HG03060 (cell line): ENCODE results near the gene IL22RA2.

Experiments
- ATAC-seq: cut with Tn5 transposase; IDR thresholded peaks from one replicate; pipeline ENCODE4 v1.9.1; 2021; ENCODE audit warnings: low read depth, moderate number of reproducible peaks; ENCODE audit not compliant: unreplicated experiment

The IL22RA2 gene

GRCh38 chr6:137197684-137198645, 24.5 kb upstream of the IL22RA2 start:
- no peak for ATAC-seq

GRCh38 chr6:137193256-137194070, 20.0 kb upstream of the IL22RA2 start:
- no peak for ATAC-seq

GRCh38 chr6:137192821-137193220, 19.4 kb upstream of the IL22RA2 start:
- no peak for ATAC-seq

- ATAC-seq: no peak
These were observed 18.2 kb upstream of the IL22RA2 start for GRCh38 chr6:137191670-137192069.

GRCh38 chr6:137191236-137191635, 17.8 kb upstream of the IL22RA2 start:
- no peak for ATAC-seq

GRCh38 chr6:137190583-137191094, 17.2 kb upstream of the IL22RA2 start:
- no peak for ATAC-seq

GRCh38 chr6:137188855-137189254, 15.4 kb upstream of the IL22RA2 start:
- no peak for ATAC-seq

GRCh38 chr6:137185290-137185689, 11.8 kb upstream of the IL22RA2 start:
- no peak for ATAC-seq

- ATAC-seq: no peak
These were observed 9.2 kb upstream of the IL22RA2 start for GRCh38 chr6:137182654-137183073.

- no peak for ATAC-seq
These were observed 8.6 kb upstream of the IL22RA2 start for GRCh38 chr6:137181891-137182653.

- ATAC-seq: no peak
These were observed 4.2 kb upstream of the IL22RA2 start for GRCh38 chr6:137177611-137178010.

GRCh38 chr6:137176729-137177128, 3.3 kb upstream of the IL22RA2 start:
- ATAC-seq: no peak

- ATAC-seq: no peak
These were observed 2.4 kb upstream of the IL22RA2 start for GRCh38 chr6:137175868-137176245.

- no peak for ATAC-seq
These were observed 1.9 kb upstream of the IL22RA2 start for GRCh38 chr6:137175157-137175867.

GRCh38 chr6:137172734-137173431, 561 bp downstream of the IL22RA2 start:
- ATAC-seq: no peak

- no peak for ATAC-seq
These were observed 1.4 kb downstream of the IL22RA2 start for GRCh38 chr6:137171824-137172733.

GRCh38 chr6:137171053-137171374, 2.4 kb downstream of the IL22RA2 start:
- ATAC-seq: no peak

- no peak for ATAC-seq
These were observed 3.0 kb downstream of the IL22RA2 start for GRCh38 chr6:137170266-137171052.
